NCI-H82 treated with DMSO at 0.1 percent for 48 hours (cell line): ENCODE data around the gene PIM2.

Source experiments
- DNase-seq: peaks from one replicate; lab custom pipeline; 2025; ENCODE audit not compliant: unreplicated experiment; lab: John Stamatoyannopoulos, UW

Gene PIM2

DNA sequence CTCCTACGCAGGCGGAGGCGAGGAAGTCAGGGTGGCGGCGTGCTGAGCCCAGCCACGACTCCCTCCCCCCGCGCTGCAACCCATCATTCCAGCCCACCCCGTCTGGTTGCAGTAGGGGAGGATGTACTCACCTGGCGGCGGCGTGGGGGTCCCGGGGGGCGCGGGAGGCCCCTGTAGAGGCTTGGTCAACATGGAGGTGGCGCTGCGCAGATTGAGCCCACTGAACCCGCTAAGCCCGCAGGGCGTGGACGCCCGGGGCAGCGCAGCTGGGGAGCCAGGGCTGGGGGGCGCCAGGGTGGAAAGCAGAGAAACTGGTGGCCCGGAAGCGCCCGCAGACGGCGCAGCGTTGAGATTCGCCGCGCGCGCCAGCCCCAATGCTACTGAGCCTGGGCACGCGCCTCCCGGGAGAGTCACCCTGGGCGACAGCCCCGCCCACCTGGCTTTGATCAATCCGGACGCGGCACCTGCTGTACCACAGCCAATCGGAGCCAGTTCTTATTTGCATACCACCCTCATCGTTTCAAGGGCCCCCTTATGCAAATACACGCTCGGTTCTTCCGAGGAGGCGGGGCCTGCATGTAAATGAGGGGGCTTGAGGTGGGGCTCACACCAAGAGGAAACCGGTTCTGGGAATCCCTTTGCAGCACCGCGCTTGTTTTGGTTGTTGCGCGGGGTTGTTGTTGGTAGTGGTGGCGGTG is at the start of gene PIM2:
PIM2 (minus strand) TSS at position 382 of the 698 bp plus-strand sequence; CDS start at position 192, 190 bp downstream.
- peak; percentile 96 for DNase-seq

DNA sequence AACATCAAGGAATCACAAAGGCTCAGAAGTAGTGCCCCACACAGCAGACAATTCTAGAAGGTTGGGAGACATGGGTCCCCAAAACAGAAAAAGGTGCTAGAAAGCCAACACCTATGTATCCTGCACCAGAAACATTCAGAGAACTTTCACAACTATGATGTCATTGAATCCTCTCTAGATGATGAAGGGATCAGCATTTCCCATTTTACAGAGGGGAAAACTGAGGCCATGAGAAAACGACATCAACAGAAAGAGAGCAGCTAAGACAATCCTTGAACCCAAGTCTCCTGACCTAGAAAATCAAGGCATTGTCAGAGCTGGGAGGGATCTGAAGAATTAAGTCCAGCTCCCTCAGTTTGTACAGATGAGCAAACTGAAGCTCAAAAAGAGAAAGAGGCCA is 49.6 kb upstream of the PIM2 start:
- DNase-seq = no peak

DNA sequence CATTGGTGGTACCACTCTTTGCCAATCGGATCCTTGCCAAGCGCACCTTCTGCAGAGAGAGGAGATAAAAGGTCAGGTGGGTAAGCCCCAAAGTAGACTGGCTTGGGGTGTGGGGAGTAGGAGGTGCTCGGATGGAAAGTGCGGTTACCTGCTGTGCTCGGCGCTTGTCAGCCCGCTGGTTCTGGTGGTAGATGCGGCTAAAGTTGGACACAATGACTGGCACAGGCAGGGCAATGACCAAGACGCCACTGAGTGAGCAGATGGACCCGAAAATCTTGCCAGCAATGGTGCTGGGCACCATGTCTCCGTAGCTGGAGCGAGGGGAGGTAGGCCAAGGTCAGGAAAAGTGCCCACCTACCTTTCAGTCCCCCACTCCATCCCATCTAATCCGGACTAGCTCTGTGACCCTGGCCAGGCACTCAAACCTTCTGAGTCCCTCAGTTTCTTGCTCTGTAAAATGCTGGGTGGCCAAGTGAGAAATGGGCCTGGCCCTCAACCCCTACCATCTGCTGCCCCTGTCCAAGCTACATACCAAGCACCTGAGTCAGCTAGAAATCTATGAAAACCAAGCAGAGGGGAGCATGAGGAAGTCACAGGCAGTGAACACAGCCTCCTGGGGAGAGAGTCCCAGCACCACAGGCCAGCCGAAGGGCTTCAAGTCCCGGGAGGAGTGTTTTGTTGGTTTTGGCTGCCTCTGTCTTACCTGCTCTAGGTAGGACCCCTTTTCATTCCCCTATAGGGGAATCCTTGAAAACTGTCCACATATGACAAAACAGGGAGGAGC is 48.2 kb upstream of the PIM2 start:
- no peak for DNase-seq

GRCh38 chrX:48965959-48966358 is 47.1 kb upstream of the PIM2 start:
- DNase-seq = no peak

GRCh38 chrX:48961585-48962091 is 42.8 kb upstream of the PIM2 start:
- DNase-seq = peak; percentile 3

DNA sequence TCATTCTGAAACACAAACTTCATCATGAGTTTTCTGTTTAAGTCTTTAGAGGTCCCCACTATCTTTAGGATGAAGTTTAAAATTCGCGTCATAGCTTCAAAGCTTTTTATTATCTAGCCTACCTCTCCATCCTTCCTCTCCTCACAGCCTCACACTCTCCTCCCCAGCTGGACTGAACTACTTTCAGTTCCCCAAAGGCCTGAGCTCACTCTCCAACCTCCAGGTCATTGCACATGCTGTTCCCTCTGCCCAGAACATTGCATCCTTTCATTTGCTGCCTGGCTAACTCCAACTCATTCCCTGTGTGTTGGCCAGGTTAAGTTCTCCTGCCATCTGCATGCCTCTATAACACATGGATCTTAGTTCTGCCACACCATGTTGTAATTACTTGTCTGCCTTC is 41.5 kb upstream of the PIM2 start:
- DNase-seq = no peak

DNA sequence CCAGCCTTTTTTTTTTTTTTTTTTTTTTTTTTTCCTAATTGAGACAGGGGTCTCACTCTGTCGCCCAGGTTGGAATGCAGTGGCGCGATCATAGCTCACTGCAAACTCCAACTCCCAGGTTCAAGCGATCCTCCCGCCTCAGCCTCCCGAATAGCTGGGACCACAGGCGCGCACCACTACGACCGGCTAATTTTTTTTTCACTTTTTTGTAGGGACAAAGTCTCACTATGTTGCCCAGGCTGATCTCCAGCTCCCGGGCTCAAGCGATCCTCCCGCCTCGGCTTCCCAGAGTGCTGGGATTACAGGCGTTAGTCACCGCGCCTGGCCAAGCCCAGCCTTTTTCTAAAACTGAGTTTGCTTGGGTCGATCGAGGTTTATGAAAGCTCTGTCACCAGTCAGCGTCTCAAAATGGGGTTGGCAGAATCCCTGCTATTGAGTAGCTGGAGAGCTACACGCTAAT is 39.8 kb upstream of the PIM2 start:
- peak; percentile 6 for DNase-seq

DNA sequence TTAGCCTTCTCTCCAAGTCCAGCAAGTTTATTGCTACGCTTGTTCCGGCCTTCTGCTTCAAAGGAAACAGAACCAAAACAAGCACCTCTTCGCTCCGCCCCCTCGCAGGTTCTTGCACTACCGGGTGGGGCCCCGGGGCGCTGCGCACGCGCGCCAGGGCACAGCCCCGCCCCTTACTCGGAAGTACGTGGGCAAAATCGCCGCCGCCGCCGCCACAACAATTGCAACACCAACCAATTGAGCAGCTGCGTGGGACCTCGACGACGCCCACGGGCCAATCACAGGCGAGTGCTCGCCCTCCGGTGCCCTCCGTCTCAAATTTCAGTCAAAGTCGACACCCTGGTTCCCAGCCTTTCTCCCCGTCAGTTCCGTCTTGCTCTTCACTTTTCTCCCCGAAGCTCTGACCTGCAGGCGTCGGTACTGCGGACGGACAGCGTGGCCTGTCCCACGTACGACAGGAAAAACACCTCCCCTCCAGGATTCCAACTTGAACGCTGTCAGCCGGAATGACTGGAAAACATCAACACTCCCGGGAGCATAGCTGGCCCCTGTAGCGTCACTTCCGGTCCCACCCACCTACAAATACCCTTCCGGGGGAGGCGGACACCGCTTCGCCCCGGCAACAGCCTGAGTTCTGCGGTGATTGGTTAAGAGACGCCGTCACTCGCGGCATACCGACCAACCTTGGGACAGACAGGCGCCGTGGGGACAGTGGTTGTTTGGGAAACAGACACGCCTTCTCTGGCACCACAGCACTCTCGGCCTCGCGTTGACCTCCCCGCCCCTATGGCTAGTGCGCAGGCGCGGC is 39.2 kb upstream of the PIM2 start:
- DNase-seq = peak; percentile 95

- DNase-seq = peak; percentile 33
Observed at GRCh38 chrX:48957477-48957826, 38.6 kb upstream of the PIM2 start, which contains the start of gene OTUD5. OTUD5 (minus strand) TSS chrX:48957607; CDS start chrX:48957570, 37 bp downstream.

DNA sequence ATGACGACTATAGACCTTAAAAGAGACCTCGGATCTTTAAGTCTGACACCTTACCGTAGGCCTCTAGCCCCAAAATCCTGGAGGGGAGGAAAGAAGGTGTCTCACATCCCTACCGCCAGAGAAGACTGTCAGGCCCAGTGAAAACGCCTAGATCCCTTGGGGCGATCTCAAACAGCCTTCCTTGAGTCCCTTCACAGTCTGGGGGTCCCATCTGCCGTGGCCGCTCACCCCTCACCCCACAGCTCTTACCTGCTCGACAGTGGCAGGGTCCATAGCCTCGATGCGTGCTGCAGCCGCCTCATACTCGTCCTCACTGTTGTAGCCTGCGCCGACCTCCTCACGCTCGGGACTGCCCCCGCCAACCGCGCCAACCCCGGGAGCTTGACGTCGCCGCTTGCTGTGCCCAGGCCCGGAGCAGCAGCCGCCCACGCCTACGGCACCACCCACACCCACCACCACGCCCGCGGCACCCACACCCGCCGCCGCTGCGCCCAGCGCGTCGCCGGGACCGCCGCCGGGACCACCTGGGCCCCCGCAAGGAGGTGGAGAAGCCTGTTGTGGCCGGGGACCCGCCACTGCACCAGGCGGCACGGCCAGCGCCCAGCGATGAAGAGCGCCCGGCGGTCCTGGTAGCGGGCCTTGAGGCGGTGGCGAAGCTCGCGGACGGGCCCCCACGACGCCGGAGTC is 38.0 kb upstream of the PIM2 start:
- DNase-seq = no peak

GRCh38 chrX:48948589-48948988 is 29.8 kb upstream of the PIM2 start:
- DNase-seq = no peak

GRCh38 chrX:48945517-48946348 is 26.9 kb upstream of the PIM2 start:
- DNase-seq = peak; percentile 48

DNA sequence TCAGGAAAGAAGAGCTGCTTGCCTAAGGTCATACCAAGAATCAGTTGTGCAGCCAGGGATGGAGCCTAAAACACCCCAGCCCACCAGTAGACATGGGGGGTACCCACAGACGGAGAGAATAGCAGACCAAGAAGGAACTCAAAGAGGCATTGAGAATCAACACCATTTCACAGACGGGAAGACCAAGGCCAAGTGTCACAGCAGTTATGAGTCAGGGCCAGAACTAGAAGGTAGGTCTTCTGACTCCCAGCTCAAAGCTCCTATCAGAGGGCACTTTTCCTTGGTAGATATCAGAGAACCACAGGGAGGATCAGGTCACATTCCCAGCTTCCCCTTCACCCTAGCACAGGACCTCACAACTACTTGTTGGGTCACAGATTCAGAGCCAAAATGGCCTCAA is 24.1 kb upstream of the PIM2 start:
- DNase-seq = no peak

DNA sequence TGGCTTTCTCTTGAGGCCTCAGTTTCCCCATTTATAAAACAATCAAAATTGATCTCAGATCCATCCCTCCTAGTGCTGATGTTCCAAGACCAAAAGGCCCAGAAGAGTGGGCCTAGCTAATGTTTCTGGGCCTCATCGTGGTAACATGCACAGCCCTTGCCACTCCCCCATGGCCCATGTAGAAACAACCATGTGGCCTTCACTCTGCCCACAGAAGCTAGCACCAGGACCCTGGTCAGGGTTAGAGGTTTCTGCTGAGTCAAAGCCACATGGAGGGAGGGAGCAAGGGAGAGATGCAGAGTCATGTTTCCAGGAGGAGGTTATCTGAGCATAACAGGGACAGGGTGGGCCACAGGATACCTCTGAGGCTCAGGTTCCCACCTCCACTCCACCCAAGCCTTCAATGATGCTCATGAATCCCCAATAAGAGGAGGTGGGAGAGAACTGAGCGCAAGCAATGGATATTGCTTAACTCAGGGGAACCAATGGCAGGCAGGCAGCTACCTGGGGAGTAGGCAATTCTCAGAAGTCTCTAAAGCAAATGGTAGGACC is 21.7 kb upstream of the PIM2 start:
- DNase-seq = no peak

DNA sequence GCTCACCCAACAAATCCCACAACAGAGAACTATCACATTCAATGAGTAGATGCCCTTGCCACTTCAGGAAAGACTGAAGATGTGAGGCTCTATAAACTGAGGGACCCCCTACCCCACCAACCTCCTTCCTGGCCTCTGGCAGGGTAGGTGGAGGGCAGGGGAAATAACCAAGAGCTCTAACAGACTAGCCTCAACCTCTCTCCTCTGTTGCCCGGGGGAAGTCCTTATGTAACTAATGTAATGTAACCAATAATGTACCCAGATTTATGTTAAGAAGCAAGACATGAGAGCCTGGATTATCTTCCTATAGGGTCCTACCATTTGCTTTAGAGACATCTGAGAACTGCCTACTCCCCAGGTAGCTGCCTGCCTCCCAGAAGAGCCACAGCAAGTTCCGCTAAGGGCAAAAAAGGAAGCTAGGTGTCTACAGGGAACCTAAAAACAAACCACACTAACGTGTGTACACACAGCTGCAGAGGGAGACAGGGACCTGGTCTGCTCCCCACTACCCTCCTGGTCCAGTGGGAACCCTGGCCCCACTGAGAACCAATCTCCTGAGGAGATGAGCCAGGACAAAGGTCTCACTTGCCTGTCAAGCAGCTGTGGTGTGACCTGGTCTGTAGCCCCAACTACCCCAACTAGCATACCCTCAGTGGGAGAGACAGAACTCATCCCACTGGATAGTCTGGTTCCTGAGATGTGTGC is 20.9 kb upstream of the PIM2 start:
- DNase-seq = no peak

DNA sequence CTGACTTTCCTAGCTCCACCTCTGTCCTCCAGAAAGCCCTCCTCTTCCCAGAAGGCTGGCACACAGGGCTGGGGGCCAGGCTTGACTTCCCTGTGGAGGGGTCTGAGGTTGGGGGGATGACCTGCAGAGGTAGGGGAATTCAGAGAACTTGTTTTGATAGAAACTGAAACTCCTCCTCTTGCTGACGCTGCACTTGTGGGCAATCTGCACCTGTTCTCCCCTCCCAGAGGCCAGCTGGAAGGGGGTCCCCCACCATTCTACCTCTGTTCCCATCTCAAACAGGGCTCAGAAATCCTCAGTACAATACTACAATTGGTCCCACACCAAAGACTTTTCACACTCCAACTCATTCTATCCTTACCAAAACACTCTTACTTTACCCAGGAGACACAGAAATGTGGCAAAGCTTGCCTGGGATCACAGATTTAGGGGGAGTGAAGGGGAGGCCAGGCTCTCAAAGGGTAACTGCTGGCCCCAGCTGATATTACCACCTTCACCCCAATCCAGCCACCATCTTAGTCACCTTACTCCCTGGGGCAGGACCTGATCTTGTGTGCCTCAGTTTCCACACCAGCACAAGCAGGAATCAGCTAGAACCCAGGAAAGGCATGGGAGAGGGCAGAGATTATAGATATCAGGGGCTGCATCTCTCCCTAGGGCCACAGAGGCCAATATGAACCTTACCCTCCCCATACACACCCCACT is 20.0 kb upstream of the PIM2 start:
- DNase-seq = no peak

DNA sequence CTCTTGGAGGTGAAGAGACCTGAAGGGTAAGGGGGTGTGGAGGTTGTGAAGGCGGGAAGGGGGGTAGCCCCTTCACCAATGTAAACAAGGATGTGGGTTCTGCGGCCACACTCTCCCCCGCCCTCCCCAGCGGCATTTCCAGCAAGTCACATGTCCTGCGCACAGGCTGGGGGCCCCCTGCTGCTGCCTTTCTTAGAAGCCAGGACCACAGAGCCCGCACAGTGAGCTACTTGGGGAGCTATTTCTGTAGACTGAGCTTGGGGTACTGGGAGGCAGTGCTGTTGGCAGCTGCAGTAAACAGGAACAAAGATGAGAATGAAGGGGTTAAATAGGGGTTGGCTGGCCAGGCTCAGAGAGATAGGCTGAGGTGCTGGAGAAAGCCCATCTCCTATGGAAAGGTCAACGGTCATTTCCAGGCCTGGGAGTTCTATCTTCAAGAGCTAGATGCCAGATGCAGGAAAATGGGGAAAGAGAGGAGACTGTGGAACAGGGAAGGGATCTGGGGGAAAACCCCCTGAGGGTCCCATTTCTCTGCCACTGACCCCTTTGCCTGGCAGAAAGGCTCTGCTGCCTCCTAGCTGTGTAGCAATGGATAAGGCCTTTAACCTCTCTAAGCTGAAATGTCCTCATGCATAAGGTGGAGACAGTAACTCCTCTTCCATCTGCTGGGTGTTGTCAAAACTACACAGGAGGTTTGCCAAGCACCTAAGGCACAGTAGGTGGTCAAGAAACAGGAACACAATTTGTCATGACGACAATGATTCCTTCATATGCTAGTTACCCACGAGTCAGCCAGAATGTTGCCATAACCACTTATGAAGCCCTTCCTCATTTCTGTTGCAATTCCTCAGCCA is 18.5 kb upstream of the PIM2 start:
- DNase-seq = no peak
